GM04503 (cell line): ENCODE measurements around the gene NLRP9.

Source experiments
- DNase-seq: peaks from one replicate; pipeline ENCODE4 v3.0.0-alpha.2; 2012; ENCODE audit warnings: low read depth

The NLRP9 gene

DNA sequence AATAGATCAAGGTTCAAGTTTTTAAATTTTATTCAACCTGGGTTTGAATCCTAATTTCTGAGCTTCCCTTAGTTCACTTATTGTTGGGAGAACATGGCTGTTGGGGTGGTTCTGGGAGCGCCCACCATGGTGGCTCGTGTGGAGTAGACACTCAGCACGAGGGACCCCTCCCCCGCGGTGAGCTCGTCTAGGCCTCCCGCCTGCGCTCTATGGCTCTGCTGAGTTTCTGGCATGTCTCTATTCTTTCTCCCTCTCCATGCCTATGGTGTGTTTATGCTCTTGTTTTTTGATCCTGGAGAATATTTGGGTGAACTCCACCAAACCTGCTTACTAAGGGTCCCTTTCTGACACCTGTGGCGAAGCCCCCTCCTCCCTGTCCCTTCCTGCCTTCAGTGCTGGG lies 64.7 kb downstream of the NLRP9 start:
- no peak for DNase-seq

DNA sequence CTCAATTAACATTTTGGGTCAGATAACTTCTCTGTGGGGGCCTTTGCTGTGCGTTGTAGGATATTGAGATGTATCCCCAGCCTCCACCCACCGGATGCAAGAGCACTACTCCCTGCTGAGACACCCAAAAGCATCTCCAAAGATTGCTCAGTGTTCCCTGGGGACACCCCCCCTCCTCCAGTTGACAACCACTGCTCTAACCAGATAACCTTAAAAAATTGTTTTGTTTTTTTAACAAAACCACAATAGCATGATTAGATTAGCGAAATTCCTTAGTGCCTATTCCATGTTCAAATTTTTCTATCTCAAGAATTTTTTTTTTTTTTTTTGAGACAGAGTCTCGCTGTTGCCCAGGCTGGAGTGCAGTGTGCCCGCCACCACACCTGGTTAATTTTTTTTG lies 65.8 kb downstream of the NLRP9 start:
- DNase-seq, result no peak

DNA sequence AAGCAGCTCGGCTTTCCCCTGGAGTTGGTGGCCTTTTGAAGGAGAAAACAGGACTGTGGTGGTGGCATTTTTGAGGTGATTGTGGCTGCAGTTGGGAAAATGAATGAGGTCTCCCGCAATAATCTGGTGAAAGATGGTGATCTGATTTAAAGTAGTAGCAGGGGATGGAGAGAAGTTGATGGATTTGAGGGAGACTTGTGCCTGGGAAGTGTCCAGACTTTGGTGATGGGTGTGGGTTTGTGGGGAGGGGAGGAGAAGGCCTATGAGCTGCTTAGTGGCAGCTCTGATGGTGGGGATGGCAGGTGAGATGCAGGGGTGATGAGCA lies 67.2 kb downstream of the NLRP9 start:
- no peak for DNase-seq

DNA sequence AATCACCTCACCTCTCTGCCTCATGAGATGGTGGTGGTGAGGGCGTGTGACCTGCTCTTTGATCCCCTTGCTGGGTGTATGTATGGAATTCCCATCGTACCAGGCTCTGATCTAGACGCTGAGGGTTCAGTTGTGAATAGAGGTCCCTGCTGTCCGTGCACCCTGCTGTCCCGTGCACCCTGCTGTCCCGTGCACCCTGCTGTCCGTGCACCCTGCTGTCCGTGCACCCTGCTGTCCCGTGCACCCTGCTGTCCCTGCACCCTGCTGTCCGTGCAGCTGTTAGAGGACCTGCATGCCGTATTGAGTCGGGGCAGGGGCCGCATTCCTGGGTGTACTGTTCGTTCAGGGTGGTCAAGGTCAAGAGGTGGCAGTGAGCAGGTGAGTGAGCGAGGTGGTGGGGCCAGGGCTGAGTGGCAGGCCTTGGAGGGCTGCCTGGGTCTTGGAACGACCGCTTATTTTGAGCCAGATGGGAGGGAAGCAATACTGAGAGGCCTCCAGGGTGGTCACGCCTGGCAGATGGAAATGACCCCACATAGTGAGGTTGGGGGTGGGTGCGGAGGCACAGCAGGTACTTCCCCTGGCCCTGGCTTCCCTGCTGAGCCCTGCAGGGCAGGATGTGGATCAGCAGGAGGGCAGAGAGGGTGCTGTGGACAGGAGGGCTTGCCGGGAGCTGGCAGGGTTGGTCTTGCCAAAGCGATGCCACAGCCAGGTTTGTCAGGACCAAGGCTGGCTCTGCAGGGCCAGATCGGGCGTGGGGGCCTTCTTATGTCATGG lies 67.7 kb downstream of the NLRP9 start:
- DNase-seq, result no peak

DNA sequence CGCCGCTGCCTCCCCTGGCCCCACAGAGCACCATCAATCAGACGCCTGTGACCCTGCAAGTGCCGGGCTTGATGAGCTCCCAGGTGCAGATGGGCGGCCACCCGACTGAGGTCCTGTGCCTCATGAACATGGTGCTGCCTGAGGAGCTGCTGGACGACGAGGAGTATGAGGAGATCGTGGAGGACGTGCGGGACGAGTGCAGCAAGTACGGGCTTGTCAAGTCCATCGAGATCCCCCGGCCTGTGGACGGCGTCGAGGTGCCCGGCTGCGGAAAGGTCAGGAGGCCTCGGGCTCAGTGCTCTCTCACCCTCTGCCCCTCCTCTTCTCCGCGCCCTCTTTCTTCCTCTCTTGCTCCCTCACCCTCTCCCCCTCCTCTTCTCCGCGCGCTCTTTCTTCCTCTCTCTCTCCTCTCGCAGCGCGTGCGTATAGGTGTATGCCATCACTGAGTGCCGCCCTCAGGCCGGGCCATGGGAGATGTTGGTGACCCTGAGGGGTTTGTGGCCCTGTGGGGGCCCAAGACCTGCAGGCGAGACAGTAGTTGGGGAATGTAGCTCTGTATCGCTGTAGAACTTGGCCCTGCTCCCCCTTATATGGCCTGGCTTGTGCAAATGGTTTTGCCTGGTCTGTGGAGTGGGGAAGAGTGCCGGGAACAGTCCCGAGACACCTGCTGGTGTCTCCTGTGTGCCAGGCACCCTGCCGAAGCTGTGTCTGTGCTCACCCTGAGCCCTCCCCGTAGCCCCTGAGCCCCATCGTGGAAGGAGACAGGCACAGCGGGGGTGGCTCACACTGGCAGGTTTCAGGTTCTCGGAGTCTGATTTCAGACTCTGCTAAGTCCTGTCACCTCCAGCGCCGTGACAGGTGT lies 68.6 kb downstream of the NLRP9 start:
- DNase-seq, result no peak

DNA sequence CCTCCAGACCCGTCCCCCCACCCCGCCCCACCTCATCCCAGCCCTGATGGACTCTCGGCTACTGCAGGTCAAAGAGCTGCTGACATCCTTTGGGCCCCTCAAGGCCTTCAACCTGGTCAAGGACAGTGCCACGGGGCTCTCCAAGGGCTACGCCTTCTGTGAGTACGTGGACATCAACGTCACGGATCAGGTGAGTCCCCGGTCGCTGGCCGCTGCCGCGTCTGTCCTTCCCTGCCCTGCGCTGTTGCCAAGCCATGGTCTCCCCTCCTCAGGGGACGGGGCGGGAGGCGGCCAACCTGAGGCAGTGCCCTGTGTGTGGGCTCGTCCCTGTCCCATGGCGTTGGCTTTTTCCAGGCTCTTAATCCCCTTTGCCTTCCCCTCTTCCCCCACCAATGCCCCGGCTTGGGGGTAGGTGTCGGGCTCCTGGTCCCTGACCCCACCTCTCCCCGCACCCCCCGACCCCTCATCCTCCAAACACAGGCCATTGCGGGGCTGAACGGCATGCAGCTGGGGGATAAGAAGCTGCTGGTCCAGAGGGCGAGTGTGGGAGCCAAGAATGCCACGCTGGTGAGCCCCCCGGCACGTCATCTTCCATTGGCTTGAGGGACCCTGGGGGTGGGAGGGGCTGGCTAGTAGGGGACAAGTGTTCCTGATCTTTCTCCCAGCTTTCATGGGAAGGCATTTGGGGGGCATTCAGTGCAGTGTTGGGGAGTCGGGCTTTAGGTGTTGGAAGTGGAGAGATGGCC lies 69.4 kb downstream of the NLRP9 start:
- DNase-seq, result no peak

DNA sequence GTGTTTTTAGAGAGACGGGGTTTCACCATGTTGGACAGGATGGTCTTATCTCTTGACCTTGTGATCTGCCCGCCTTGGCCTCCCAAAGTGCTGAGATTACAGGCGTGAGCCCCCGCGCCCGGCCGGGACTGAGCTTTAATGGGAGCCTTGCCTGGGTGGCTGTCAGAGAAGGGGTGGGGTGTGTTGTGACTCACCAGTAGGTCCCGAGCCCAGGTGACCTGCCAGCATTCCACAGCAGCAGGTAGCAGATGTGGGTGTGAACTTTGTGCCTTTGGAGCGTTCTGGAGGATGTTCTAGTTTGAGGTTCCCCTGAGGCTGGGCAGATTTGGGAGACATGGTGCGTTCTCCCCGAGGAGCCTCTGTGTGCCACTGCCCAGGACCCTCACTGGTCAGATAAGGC lies 70.2 kb downstream of the NLRP9 start:
- no peak for DNase-seq

DNA sequence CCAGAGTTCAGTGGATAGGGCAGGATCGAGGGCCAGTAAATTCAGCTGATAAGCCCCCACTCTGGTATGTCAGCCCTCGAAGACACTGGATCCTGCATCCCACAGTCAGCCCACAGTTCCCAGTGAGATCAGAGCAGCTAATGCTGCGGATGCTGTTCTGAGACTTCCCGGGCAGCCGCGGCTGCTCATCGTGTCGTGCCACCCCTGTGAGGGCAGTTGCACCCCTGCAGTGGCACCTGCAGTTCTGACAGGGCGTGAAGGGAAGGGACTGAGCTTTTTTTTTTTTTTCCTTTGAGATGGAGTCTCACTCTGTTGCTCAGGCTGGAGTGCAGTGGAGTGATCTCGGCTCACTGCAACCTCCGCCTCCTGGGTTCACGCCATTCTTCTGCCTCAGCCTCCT lies 70.7 kb downstream of the NLRP9 start:
- no peak for DNase-seq

DNA sequence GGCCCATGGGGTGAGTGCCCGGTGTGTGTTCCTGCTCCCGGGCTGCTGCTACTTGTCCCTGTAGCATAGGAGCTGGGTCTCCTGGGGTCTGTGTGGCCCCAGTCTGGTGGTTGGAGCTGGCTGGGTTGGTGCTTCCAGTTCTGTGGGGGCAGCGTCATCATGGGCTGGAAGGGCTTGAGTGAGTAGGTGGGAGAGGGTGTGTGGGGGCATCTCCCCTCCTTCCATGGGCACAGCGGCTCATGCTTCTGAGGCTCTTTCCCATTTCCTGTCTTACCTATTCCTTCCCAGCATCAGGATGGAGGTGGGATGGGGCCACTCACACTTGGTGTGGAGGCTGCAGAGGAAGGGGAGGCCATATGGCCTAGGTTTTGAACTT lies 71.2 kb downstream of the NLRP9 start:
- no peak for DNase-seq

DNA sequence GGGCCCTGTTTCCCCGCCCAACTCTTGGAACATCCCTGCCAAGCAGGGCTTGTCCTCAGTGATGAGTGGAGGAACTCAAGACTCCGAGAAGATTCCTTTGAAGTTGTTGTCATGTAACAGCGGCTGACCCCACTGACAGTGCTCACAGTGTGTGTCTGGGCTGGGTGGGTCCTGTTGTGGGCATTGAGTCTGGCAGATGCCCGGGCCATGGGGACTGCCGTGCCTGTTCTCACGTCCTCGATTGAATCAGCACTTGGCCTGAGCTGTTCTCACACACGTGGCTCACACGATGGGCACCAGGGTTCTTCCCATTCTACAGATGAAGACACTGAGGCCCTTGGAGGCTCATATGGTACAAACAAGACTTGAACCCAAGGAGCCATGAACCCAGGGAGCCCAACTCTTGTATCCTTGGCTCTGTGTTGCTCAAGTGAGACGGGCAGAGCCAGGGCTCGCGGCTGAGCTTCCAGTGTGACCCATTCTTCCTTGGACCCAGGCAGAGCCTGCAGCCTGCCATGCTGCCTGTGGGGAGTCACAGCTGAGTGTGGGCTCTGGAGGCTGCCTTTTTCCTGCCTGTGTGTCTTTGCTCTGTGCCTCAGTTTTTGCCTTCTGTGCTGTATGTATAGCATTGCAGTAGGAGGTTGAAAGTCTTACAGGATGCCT lies 71.7 kb downstream of the NLRP9 start:
- no peak for DNase-seq

DNA sequence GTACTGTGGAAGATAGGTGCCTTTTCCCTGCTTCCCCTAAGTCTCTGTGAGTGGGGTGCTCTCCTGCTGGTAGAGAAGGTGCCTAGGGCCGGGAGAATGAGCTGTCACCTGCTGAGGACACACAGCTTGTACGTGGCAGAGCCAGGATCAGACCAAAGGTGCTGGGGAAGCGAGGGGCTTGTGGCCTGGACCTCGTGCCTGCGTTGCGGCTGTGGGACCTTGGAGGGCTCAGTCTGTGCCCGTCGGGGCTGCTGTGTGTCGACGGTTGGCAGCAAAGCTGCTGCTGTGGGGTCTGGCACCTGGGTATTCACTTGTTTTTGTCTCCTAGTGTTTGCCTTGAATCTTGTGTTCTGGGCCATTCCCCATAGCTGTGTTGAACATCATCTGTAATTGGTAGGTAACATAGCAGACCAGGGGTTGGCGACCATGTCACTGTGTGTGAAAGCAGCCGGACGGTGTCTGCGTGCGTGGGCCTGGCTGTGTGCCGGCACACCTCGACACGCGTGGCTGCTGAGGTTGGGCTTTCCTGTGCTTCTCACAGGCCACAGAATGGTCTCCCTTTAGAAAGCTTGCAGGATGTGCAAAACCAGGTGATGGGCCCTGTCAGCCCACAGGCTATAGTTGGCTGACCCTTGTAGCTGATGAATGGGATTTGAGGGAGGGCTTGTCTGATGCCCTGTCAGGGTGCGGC lies 74.2 kb downstream of the NLRP9 start:
- DNase-seq, result no peak

DNA sequence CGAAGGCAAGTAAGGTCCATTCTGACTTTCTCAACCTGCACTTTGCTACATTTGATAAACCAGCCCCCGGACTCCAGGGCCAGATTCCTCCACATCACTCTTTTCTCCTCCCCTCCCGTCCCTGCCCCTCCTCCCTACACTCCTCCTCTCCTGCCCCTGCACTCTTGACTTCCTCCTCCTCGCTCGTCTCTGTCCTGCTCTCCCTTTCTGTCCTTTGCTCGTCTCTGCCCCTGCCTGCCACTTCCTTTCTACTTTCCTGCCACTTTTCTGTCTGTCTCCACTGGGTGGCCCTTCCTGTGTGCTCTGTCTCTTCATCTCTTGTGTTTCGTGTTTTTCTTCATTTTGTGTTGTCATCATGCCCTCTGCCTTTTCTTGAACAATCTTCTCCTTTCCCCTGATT lies 76.4 kb downstream of the NLRP9 start:
- no peak for DNase-seq

DNA sequence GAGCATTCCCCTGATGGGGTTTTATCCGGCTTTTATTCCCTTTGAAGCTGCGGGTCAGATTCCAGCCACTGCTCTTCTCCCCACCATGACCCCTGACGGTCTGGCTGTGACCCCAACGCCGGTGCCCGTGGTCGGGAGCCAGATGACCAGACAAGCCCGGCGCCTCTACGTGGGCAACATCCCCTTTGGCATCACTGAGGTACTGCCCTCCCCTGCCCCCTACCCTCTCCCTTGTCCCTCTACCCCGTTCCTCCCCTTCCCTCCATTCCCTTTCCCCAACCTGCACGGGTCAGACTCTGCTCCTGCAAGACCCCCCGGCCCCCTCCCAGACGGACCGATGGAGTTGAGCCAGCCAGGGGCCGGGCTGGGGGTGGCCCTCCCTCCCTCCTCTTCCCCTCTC lies 77.2 kb downstream of the NLRP9 start:
- DNase-seq, result no peak

DNA sequence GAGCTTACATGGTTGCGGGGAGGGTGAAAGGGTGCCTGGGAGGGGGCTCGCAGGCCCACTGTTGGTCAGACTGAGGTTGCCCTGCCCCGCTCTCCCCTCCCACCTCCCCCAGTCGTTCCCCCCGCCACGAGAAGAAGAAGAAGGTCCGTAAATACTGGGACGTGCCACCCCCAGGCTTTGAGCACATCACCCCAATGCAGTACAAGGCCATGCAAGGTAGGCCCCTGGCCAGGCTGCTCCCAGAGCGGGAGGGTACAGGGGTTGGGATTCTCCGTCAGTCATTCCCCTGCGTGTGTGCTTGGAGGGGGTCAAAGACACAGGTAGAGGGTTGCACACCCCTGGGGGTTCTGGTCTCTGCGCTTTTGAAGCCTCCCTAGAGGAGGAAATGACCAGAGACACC lies 77.8 kb downstream of the NLRP9 start:
- DNase-seq, result no peak

DNA sequence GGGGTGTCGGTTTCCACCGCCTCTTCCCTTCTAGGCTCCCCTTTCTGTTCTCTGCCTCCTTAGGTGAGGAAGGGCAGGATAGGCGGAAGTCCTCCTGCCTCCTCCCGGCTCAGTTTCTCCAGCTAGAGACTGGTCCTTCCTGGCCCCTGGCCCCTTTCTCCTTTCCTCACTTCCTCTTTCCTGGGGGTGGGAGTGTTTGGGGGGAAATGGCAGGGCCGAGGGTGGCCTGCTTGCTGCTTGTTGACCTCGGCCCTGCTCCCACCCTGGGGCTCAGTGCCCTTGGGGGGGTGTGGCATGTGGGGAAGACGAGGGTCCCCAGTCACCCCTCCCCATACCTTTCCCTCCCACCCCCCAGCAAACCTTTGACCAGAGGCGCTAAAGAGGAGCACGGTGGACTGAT lies 78.4 kb downstream of the NLRP9 start:
- DNase-seq, result no peak

DNA sequence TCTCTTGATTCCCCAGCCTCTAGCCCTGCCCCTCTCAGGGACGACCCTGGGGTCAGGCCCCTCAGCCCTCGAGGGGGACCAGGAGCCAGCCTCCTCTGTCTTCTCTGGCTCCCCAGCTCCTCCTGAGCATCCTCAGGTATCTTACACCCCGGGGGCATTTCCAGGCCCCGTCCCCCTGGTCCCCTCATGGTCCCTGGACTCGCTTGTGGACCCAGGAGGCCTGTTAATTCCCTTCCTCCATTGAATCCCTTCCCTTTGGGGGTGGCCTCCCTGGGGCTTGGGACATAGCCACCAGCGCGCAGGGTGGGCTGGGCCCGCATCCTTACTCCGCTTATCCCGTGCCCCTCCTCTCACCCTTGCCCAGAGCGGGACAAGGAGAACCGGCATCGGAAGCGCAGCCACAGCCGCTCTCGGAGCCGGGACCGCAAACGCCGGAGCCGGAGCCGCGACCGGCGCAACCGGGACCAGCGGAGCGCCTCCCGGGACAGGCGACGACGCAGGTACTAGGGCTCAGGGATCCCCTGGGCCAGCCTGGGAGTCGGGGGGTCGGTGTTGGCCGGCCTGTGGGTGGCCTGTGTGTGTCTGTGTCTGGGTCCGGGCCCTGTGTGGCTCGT lies 79.2 kb downstream of the NLRP9 start:
- DNase-seq, result no peak
